NCI-H2107 treated with DMSO at 0.1 percent for 48 hours (cell line): ENCODE data around the gene CCNO.
A peak's percentile ranks its signal among the peaks of the same experiment; 100 is the strongest.

ENCODE experiments used
- DNase-seq: peaks from one replicate; lab custom pipeline; 2025; ENCODE audit not compliant: unreplicated experiment; lab: John Stamatoyannopoulos, UW

The CCNO gene

GRCh38 chr5:55223812-55224240, 9.6 kb downstream of the CCNO start:
- no peak for DNase-seq

DNA sequence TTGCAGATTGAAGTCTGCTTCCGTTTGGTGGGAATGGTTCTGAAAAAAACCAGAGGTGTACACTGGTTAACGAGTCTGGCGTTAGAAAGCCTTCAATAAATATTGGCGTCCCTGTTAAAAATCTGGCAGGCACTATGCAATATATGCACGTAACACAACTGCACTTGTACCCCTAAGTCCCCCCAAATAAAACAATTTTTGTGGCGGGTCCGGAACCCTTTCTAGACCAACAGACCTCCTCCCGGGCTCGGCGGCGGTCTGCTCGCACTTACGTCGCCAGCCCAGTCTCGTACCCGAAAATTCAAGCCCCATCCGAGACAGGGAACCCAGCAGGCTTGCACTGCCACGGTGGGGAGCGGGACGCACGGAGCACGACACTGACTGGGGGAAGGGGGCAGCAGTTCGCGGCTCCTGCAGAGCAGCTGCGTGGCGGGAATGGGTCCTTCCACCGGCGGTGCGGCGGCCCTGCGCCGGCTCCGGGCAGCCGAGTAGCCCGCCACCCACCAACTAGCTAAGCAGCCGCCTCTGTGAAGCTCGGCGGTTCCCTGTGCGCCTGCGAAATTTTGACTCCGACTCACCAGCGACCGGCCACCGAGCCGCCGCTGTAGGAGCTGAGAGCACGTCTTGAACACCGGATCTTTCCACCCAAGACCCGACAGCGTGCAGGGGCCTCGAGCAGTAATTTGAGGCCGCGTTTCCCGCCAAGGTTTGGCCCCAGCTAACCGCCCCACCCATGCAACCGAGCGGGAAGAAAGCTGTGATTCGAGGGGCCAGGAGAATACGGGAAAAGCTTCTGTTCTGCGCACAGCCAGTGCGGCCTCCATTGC, 10.2 kb downstream of the CCNO start:
- DNase-seq, result no peak

DNA sequence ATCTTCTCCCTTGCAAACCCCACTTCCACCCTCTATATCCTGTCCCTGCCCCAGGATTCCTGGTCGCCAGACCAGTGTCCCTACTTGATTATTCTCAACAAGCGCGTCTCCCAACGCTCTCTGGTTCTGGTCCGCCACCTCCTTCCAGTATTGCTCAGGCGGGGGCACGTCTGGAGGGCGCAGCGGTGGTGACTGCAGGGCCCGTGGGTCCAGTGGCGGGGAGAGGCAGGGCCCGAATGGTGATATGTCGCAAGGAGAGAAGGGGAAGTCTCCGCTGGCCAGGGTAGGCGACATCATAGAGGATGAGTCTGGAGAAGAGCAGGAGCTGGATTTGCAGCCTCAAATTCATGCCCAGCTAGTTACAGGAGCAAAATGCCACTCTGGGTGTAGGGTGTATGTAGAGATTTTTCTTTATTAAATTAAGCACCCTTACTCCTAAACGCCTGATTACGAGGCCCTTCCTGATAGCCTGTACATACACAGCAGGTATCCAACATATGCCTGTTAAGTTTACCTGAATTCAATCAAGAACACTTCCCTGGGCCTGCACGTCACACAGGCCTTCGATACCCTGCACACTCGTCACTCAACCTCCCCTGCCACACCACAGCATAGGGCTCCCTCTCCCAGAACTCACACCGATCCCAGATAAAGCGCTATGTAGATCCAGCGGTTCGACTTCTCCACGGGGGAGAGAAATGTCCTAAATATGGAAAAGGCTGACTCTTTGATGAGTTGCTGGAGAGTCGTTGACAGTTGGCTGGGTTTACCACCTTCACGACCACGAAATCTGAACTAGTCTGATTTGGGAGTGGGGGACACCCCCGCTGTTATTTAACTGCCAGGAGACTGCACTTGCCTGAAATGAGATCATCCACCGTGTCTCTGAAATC, 11.1 kb downstream of the CCNO start:
- DNase-seq, result no peak

GRCh38 chr5:55220433-55221185, 12.8 kb downstream of the CCNO start:
- no peak for DNase-seq

GRCh38 chr5:55219770-55220169, 13.6 kb downstream of the CCNO start:
- DNase-seq, result no peak

GRCh38 chr5:55218967-55219366, 14.4 kb downstream of the CCNO start:
- DNase-seq, result peak; percentile 45

DNA sequence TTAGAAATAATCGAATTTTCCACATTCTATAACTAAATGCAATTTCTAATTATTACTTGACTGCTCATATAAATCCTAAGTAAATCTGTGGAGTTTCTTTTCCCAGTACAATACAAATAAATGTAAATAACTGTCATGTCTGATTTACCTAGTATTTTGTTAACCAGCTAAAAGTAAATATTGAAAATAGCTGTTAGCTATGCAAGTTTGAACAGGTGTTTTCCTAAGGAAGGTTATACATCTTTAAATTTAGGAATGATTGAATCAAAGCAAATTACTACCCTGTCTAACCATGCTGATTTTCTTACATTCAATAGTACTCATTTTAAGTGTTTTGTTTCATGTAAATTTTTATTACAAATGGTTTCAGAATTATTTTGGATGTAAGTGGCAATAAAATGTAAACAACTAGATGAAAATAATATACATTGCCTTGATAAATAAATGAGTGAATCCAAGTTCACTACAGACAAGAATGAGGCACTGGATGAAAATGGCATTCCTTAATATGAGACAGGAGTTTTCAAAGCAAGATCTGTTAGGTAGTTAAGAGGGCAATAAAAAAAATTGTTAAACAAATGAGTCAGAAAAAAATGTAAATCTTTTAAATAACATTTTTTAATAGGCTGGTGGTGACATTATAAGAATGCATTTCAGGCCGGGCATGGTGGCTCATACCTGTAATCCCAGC, 22.1 kb downstream of the CCNO start:
- DNase-seq, result no peak

GRCh38 chr5:55205001-55205400, 28.4 kb downstream of the CCNO start:
- no peak for DNase-seq

DNA sequence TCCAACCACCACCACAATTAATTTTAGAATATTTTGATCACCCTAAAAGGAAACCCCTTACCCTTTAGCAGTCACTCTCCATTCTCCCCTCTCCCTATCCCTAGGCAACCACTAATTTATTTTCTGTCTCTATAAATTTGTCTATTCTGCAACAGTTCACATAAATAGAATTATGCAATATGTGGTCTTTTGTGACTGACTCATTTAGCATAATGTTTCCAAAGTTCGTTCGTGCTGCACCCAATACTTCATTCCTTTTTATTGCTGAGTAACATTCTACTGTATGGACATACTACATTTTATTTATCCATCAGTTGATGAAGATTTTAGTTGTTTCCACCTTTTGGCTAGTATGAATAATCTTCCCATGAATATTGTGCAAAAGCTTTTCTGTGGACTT, 42.2 kb downstream of the CCNO start:
- DNase-seq, result no peak

DNA sequence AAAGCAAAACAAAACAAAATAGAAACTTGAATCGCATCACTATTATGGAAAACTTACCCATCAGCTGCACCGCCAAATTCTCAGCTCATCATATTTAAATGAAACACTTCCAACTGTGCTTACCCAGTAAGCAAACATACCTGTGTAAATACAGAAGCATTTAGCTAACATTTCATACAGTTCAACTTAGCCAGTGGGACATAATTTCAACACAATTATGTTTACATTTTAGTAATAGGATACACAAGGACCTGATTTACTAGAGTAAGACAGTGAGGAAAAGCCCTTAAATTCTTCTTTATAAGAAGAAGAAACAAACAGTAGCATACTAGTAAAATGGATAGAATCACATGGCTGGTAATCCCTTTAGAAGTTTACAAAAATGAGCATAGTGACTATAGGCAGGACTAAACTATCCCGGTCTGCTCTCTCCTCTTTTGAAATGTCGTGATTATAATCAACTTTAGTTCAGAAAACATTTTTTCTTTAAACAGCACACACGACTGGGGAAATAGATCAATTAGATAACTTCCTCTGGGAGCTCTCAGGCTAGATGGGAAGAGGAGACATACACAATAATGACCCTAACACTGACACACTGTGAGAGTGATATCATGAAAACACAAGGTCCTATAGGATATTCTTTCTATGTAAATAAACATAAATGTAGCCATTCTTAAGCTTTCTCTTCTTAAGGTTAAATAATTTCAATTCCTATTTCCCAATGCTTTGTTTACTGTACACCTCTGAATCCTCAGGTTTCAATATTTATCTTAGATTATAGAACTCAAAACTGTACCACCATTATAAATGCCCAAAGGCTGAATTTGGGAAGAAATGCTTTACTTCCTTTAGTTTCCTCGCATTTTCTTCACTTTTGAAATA, 44.5 kb downstream of the CCNO start:
- DNase-seq, result peak; percentile 12

DNA sequence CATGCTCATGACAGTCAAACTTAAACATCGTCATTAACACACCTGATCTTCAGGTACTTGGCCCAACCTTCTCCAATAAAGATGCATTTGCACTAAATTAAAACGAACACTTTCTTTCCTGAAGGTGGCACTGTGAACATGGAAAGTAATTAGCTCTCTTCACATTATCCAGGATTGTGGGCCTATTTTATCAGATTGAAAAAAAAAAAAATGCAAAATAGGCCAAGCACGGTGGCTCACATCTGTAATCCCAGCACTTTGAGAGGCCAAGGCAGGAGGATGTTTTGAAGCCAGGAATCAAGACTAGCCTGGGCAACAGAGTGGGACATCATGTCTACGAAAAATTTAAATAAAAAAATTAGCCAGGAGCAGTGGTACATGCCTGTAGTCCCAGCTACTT, 46.0 kb downstream of the CCNO start:
- DNase-seq, result peak; percentile 34
